MCF 10A (cell line): Measurements from ENCODE around the gene TYW5. TPM values are rescaled to one million over a fixed set of nuclear protein-coding genes. Genes with fewer than 3 reads are reported as not detected.
A peak's percentile ranks its signal among the peaks of the same experiment; 100 is the strongest.

Experiments
- BruUV-seq: library from RNA; stranded (reverse); fragments of 400-500 nt; replicated peaks from 2 replicates; lab custom pipeline; 2021; lab: Mats Ljungman, UMichigan
- CTCF ChIA-PET: fragments of 300-600 bp; sonication (Branson Sonifier 250); formaldehyde crosslinking; extraction: SDS; loops from one replicate; lab custom pipeline; 2021; ENCODE audit warnings: antibody characterized with exemption, inconsistent platforms; lab: Yijun Ruan, JAX
- POLR2A ChIA-PET: fragments of 300-600, 350-650 bp; sonication (Branson Sonifier 250); formaldehyde crosslinking; extraction: SDS; loops from one replicate; lab custom pipeline; 2020; ENCODE audit warnings: antibody characterized with exemption, inconsistent platforms; lab: Yijun Ruan, JAX
- DNase-seq: peaks from one replicate; pipeline ENCODE4 v3.0.0-alpha.2; 2018; ENCODE audit not compliant: unreplicated experiment
- H3K27ac Mint-ChIP-seq: one replicate; pipeline ENCODE4 v1.8.0; 2022; ENCODE audit warnings: mild to moderate bottlenecking, low read depth, mixed read lengths; ENCODE audit not compliant: unreplicated experiment
- H3K27me3 Mint-ChIP-seq: one replicate; pipeline ENCODE4 v1.8.0; 2022; ENCODE audit warnings: mixed read lengths; ENCODE audit not compliant: insufficient read depth, unreplicated experiment
- H3K36me3 Mint-ChIP-seq: one replicate; pipeline ENCODE4 v1.8.0; 2022; ENCODE audit warnings: mild to moderate bottlenecking, moderate library complexity, mixed read lengths; ENCODE audit not compliant: insufficient read depth, unreplicated experiment
- H3K4me1 Mint-ChIP-seq: one replicate; pipeline ENCODE4 v1.8.0; 2022; ENCODE audit warnings: mixed read lengths; ENCODE audit not compliant: insufficient read depth, unreplicated experiment
- H3K4me3 Mint-ChIP-seq: one replicate; pipeline ENCODE4 v1.8.0; 2022; ENCODE audit warnings: mild to moderate bottlenecking, moderate library complexity, mixed read lengths; ENCODE audit not compliant: unreplicated experiment
- H3K9me3 Mint-ChIP-seq: one replicate; pipeline ENCODE4 v1.8.0; 2022; ENCODE audit warnings: mixed read lengths; ENCODE audit not compliant: unreplicated experiment
- intact Hi-C: fragments of 100-400 bp; cut with micrococcal nuclease; formaldehyde crosslinking; loops from 2 replicates; pipeline ENCODE4 v1.14.1; 2022
- total RNA-seq: library from RNA; stranded (reverse); gene quantifications from 2 replicates; pipeline ENCODE4 v1.2.3, GENCODE V29; 2022
- TF ChIP-seq, protein P1 (sequence below): fragments of 200-600 bp; IDR thresholded peaks from one replicate; pipeline ENCODE4 v1.8.0; 2022; ENCODE audit warnings: antibody characterized with exemption, mild to moderate bottlenecking; ENCODE audit not compliant: unreplicated experiment

The TYW5 gene
- total RNA-seq, 1 experiment from 2014 or later: 11.1 TPM

DNA sequence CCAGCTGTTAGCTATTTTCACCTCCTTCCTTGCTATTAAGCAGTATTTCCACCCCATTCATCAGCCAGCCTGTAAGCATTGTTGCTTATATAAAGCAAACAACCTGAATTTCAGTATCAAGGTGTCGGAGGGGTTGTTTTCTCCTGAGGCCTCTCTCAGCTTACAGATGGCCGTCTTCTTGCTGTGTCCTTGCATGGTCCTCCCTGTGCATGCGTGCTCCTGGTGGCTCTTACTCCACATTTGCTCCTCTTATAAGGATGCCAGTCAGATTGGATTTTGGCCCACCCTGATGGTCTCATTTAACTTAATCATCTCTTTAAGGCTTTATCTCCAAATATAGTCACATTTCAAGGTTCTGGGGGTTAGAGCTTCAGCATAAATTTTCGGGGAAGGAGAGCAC, 2.7 kb upstream of the TYW5 start:
- ChIA-PET CTCF (interaction anchor here (0.6 to 1.2 kb wide), 4 partner anchors 9 to 24 kb away, joined by 3 to 4 read pairs (median 4); no protein-coding TSS in a partner anchor), POLR2A (no interaction called here)
- TF ChIP-seq, protein P1, sequence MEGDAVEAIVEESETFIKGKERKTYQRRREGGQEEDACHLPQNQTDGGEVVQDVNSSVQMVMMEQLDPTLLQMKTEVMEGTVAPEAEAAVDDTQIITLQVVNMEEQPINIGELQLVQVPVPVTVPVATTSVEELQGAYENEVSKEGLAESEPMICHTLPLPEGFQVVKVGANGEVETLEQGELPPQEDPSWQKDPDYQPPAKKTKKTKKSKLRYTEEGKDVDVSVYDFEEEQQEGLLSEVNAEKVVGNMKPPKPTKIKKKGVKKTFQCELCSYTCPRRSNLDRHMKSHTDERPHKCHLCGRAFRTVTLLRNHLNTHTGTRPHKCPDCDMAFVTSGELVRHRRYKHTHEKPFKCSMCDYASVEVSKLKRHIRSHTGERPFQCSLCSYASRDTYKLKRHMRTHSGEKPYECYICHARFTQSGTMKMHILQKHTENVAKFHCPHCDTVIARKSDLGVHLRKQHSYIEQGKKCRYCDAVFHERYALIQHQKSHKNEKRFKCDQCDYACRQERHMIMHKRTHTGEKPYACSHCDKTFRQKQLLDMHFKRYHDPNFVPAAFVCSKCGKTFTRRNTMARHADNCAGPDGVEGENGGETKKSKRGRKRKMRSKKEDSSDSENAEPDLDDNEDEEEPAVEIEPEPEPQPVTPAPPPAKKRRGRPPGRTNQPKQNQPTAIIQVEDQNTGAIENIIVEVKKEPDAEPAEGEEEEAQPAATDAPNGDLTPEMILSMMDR: no peak
- Mint-ChIP-seq H3K36me3 (peaks cover 47% of the 10 kb centered on the region), H3K27me3 (no peaks in the 10 kb centered on the region), H3K4me3 (no peak overlapping the region), H3K9me3 (no peaks in the 10 kb centered on the region), H3K4me1 (peaks cover 10% of the 10 kb centered on the region), H3K27ac (no peak overlapping the region)
- intact Hi-C loops: no loop called here
- DNase-seq: no peak
- BruUV-seq: no TSS peak

DNA sequence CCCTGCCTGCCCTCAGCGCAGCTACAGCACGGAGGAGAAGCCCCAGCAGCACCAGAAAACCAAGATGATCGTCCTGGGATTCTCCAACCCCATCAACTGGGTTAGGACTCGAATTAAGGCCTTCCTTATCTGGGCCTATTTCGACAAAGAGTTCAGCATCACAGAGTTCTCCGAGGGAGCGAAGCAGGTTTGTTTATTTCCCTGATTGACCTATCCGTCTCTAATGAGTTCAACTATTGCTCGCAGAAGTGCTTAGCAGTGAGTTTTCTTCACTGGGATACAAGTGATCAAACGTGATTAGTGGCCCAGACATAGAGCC, 730 bp upstream of the TYW5 start:
- Mint-ChIP-seq H3K4me3 (peak overlapping the region; percentile 99), H3K4me1 (peaks cover 10% of the 10 kb centered on the region), H3K9me3 (no peaks in the 10 kb centered on the region), H3K27me3 (no peaks in the 10 kb centered on the region), H3K27ac (peak overlapping the region; percentile 93), H3K36me3 (peaks cover 37% of the 10 kb centered on the region)
- DNase-seq: no peak
- TF ChIP-seq, protein P1: no peak
- POLR2A ChIA-PET: interaction anchor here (0.6 to 1.4 kb wide), 8 partner anchors 9 to 365 kb away, joined by 3 to 8 read pairs (median 3); partner anchors contain the start of gene C2orf69
- no TSS peak for BruUV-seq
- intact Hi-C loops: no loop called here
- CTCF ChIA-PET: interaction anchor here (0.6 to 1.5 kb wide), 7 partner anchors 8 to 526 kb away, joined by 3 to 11 read pairs (median 4); no protein-coding TSS in a partner anchor

DNA sequence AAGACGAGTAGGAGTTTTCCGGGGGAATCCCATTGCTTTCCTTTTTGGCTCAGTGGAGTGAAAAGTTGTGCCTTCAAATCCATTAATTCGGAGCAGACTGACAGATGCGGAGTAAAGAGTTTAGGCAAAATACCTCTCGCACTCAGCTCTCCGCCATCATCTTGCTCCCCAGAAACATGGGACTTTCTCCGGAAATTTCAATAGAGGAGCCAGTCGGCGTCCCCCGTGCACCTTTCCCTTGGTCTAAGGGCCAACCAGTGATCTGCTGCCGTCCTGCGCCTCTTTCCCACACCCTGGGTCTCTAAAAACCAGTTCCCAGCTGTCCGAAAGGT, 318 bp downstream of the TYW5 start:
- intact Hi-C loops: loop anchor here (2.0 kb wide), 1 partner anchor 44 kb away; the partner anchor contains the start of gene C2orf69
- TF ChIP-seq, protein P1: no peak
- no peak for DNase-seq
- POLR2A ChIA-PET: interaction anchor here (0.6 to 1.4 kb wide), 18 partner anchors 9 to 1540 kb away, joined by 3 to 9 read pairs (median 4); no protein-coding TSS in a partner anchor
- BruUV-seq: TSS peak; percentile 67
- peaks cover 18% of the 10 kb centered on the region for H3K4me1 Mint-ChIP-seq
- peaks cover 35% of the 10 kb centered on the region for H3K36me3 Mint-ChIP-seq
- H3K9me3 Mint-ChIP-seq: no peaks in the 10 kb centered on the region
- H3K4me3 Mint-ChIP-seq: peak overlapping the region; percentile 99
- no peaks in the 10 kb centered on the region for H3K27me3 Mint-ChIP-seq
- CTCF ChIA-PET: interaction anchor here (0.6 to 1.5 kb wide), 4 partner anchors 10 to 1173 kb away, joined by 3 to 5 read pairs (median 3); no protein-coding TSS in a partner anchor
- peak overlapping the region; percentile 93 for H3K27ac Mint-ChIP-seq

DNA sequence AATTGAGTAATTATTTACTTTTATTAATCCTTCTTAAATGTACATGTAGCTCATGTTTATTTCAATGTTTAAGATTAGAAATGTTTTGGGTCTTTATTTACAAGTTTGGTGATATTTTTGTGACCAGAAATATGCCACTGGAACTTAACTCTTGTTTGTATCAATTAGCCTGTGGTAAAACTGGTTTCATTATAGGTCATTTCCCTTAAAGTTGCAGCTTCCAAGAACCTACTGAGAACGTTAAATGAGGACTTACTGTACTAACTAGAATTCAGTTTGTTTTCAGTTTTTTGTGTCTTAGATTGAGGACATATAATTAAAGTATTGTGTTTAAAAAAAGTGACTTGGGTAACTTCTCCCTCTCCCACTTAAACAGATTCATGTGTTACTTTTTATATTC, 4.3 kb downstream of the TYW5 start:
- ChIA-PET POLR2A (interaction anchor here (0.6 to 1.0 kb wide), 3 partner anchors 10 to 549 kb away, joined by 3 read pairs; no protein-coding TSS in a partner anchor), CTCF (interaction anchor here (0.6 to 1.8 kb wide), 3 partner anchors 10 to 530 kb away, joined by 3 to 9 read pairs (median 3); no protein-coding TSS in a partner anchor)
- intact Hi-C loops: no loop called here
- no TSS peak for BruUV-seq
- no peak for DNase-seq
- TF ChIP-seq, protein P1: no peak
- H3K9me3 Mint-ChIP-seq: no peaks in the 10 kb centered on the region
- peaks cover 46% of the 10 kb centered on the region for H3K36me3 Mint-ChIP-seq
- H3K27me3 Mint-ChIP-seq: no peaks in the 10 kb centered on the region
- H3K4me3 Mint-ChIP-seq: no peak overlapping the region
- peaks cover 18% of the 10 kb centered on the region for H3K4me1 Mint-ChIP-seq
- H3K27ac Mint-ChIP-seq: no peak overlapping the region
